ENCODE measurements around the gene CAMTA1. TPM values are rescaled to one million over a fixed set of nuclear protein-coding genes. Genes with fewer than 3 reads are reported as not detected.
A peak's percentile ranks its signal among the peaks of the same experiment; 100 is the strongest.

Gene CAMTA1
- total RNA-seq, 4 donors from 2014 or later = 57.4 to 88.3 (median 62.1) TPM

- H3K4me3 ChIP-seq = no peak overlapping the region
- H3K27ac ChIP-seq = no peak overlapping the region
- TF ChIP-seq CTCF (IDR thresholded peaks at IDR 0.05) (peak in 4 of 6 experiments; percentile 22 to 57 (median 48)), POLR2A (IDR thresholded peaks at IDR 0.05) (no peak)
- H3K9me3 ChIP-seq = no peaks in the 10 kb centered on the region
- DNase-seq = peak in 1 of 3 donors; percentile 63
- H3K36me3 ChIP-seq = no peaks in the 10 kb centered on the region
- H3K4me1 ChIP-seq = peaks cover 0 to 18% (median 0%) of the 10 kb centered on the region in 4 donors
- no peaks in the 10 kb centered on the region for H3K27me3 ChIP-seq
Measured at GRCh38 chr1:7454052-7454815, 669.0 kb downstream of the CAMTA1 start.

GRCh38 chr1:7454895-7455784, 669.9 kb downstream of the CAMTA1 start:
- Histone ChIP-seq H3K4me1 (peaks cover 0 to 18% (median 0%) of the 10 kb centered on the region in 4 donors), H3K36me3 (no peaks in the 10 kb centered on the region), H3K4me3 (no peak overlapping the region), H3K9me3 (no peaks in the 10 kb centered on the region), H3K27ac (no peak overlapping the region), H3K27me3 (no peaks in the 10 kb centered on the region)
- DNase-seq = no peak
- TF ChIP-seq POLR2A (IDR thresholded peaks at IDR 0.05) (no peak), CTCF (IDR thresholded peaks at IDR 0.05) (no peak)

GRCh38 chr1:7455796-7456721, 670.8 kb downstream of the CAMTA1 start:
- H3K4me3 ChIP-seq = no peak overlapping the region

GRCh38 chr1:7456722-7457082, 671.4 kb downstream of the CAMTA1 start:
- TF ChIP-seq POLR2A (IDR thresholded peaks at IDR 0.05) (no peak), CTCF (IDR thresholded peaks at IDR 0.05) (no peak)
- DNase-seq = no peak
- H3K27me3 ChIP-seq = no peaks in the 10 kb centered on the region
- H3K27ac ChIP-seq = no peak overlapping the region
- no peaks in the 10 kb centered on the region for H3K36me3 ChIP-seq
- no peaks in the 10 kb centered on the region for H3K9me3 ChIP-seq
- no peak overlapping the region for H3K4me3 ChIP-seq
- peaks cover 0 to 18% (median 0%) of the 10 kb centered on the region in 4 donors for H3K4me1 ChIP-seq

More at GRCh38 chr1:7455796-7456721, 670.8 kb downstream of the CAMTA1 start:
- Histone ChIP-seq H3K9me3 (no peaks in the 10 kb centered on the region), H3K27ac (no peak overlapping the region), H3K27me3 (no peaks in the 10 kb centered on the region), H3K36me3 (no peaks in the 10 kb centered on the region), H3K4me1 (peaks cover 0 to 18% (median 0%) of the 10 kb centered on the region in 4 donors)
- no peak for DNase-seq
- no peak for TF ChIP-seq POLR2A (IDR thresholded peaks at IDR 0.05)
- TF ChIP-seq CTCF (IDR thresholded peaks at IDR 0.05) = no peak

GRCh38 chr1:7457811-7458210, 672.6 kb downstream of the CAMTA1 start:
- Histone ChIP-seq H3K36me3 (no peaks in the 10 kb centered on the region), H3K9me3 (no peaks in the 10 kb centered on the region), H3K27me3 (no peaks in the 10 kb centered on the region), H3K27ac (no peak overlapping the region), H3K4me3 (no peak overlapping the region), H3K4me1 (peaks cover 0 to 18% (median 0%) of the 10 kb centered on the region in 4 donors)
- no peak for TF ChIP-seq CTCF (IDR thresholded peaks at IDR 0.05)
- no peak for TF ChIP-seq POLR2A (IDR thresholded peaks at IDR 0.05)
- DNase-seq = no peak
